Measurements from ENCODE around the gene ELF2.
"Not testable (repeated sequence)": the region's sequence is repeated elsewhere in the genome, so short reads cannot be mapped to it uniquely, and the experiment has no call there.

ELF2 gene

DNA sequence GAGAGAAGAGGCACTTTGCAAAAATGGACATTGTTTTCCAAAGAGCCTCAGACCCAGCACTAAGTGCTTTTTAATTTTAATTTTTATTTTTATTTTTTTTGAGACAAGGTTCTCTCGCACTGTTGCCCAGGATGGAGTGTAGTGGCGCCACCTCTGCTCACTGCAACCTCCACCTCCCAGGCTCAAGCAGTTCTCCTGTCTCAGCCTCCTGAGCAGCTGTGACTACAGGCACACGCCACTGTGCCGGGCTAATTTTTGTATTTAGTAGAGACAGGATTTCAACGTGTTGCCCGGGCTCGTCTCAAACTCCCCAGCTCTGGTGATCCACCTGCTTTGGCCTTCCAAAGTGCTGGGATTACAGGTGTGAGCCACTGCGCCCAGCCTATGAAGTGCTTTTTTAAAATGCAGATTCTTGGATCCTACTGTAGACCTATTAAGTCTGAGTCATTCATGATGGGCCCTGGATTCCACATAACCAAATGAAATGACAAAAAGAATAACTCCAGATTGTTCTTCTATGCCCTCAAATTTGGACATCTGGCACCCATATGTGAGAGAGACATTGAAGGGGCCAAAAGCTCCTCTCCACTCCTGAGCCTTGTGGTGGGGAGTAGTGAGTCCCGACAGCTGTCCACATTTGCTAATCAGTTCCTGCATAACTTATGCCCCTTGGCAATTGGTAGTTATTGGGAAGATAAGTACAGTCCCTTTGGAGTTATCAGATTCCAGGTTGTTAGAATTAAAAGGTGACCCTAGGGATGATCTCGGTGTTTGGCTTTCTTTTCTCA, 157.9 kb downstream of the ELF2 start:
- DNase-seq (ENCODE audit: low spot score) = no peak

DNA sequence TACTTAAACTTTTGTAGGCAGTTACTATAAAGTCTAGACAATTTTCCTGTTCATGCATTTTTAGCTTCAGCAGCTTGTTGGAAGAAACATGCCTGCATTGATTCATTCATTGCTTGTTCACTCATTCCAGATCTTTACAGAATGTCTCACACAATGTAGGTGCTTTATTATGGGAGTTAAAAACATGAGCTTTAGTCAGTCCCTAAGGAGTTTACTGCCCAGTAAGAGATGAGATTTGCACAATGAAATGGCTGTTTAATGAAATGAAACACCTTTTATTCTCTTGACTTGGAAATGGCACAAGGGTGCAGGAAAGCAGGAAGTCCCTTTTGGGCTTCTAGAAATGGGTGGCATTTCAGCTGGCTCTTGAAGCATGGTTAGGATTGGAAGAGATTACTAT, 158.5 kb downstream of the ELF2 start:
- no peak for DNase-seq (ENCODE audit: low spot score)

DNA sequence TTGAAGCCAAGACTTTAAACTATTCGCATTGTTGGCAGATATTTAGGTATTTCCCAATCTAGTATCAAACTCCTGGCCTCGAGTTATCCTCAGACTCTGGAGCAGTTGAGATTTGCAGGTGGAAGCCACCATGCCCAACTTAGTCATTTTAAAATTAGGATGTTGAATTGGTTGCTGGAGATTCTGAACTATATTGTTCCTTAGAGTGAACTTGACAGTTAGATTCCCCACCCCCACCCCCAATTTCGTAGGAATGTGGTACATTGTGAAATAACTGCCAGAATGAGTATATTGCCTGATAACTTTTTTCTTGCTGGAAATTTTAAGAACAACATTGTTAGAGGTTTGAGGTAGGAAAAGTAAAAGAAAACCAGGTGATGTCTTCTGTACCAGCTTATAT, 159.2 kb downstream of the ELF2 start:
- DNase-seq (ENCODE audit: low spot score) = no peak

DNA sequence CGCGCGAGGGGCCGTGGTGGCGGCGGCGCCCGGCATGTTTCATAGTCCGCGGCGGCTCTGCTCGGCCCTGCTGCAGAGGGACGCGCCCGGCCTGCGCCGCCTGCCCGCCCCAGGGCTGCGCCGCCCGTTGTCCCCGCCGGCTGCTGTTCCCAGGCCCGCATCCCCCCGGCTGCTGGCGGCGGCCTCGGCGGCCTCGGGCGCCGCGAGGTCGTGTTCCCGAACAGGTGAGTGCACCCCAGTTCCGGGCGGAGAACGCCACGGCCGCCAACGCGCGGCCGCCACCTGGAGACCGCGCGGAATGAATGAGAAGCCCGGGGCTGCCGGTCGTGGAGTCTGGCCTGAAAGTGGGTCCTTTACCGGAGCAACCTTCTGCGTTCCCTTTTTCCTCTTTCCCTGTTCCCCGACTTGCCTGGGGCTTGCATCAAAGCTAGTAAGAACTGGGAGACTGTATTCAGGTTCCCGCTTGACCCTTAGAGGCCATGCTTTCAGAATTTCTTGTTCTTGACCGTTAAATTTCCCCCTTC, 161.0 kb downstream of the ELF2 start:
- DNase-seq (ENCODE audit: low spot score) = peak; percentile 30

DNA sequence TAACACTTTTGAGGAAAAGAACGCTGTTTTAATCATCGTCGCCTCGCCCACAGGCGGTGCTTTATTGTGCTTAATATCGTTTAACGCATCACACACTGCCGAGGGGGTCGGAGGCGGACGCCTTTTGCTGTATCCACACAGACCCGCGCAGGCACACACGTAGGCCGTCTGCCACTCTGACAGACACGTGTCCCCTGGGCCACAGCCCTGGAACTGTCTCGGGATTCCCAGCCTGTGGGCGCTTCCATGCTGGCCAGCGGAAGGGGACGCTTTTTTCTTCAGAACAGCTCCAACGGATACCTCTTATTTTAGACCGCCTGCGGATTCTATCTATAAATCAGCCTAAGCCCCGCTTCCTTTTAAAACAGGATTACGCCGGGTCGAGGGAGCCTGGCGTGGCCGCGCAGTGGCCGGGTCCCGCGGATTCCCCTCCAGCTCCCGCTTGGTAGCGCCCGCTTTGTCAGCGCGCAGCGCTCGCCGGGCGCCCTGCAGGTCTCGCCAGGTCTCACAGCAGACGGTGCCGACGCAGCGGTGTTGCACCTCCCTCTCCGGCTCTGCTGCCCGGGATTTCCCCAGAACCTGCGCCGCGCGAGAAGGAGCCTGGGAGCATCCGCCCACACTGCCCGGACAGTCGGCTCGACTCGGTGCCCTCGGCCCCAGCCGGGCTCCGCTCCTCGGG, 161.6 kb downstream of the ELF2 start, which contains the start of gene NOCT:
TSS of gene NOCT (plus strand) at position 513 of the 679 bp plus-strand sequence. CDS start 201 bp downstream, outside the sequence.
- peak; percentile 91 for DNase-seq (ENCODE audit: low spot score)

DNA sequence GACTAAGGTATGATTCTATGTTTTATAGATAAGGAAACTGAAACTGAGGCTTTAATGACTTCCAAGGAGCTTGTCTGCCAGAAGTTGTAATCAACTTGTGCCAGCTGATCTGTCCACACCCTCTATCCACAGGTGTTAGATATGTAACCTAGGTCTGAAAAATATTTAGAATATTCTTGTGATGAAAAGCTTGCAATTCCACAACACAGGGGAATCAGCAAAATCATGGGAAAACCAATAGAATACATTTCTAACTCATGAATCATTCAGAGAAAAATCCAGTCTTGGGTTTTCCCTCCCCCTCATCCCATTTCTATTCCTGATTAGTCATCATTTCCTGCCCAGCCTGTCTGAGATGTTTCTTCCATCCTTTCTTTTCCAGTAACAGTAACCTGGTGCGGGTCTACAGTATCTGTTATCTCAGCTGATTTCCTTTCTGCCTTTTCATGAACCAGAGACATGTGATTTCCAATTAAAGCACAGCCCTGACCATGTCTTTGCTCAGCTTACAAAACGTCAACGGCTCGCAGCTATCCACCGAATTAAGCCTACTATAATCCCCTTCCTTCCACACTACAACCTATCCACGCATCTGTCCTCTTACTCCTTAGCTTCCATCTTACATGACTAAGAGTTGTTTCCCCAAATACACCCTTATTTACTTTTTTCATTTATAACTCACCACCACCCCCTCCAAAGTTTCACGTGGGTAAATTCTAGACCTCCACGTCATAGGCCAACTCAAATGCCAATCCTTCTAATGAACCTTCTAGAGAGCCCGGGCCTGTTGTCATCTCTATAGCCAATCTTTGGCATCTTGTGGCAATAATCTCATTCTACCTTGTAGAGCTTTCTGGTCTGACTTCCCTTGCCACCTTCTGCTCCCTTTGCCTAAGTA, 162.4 kb downstream of the ELF2 start:
- peak; percentile 35 for DNase-seq (ENCODE audit: low spot score)

DNA sequence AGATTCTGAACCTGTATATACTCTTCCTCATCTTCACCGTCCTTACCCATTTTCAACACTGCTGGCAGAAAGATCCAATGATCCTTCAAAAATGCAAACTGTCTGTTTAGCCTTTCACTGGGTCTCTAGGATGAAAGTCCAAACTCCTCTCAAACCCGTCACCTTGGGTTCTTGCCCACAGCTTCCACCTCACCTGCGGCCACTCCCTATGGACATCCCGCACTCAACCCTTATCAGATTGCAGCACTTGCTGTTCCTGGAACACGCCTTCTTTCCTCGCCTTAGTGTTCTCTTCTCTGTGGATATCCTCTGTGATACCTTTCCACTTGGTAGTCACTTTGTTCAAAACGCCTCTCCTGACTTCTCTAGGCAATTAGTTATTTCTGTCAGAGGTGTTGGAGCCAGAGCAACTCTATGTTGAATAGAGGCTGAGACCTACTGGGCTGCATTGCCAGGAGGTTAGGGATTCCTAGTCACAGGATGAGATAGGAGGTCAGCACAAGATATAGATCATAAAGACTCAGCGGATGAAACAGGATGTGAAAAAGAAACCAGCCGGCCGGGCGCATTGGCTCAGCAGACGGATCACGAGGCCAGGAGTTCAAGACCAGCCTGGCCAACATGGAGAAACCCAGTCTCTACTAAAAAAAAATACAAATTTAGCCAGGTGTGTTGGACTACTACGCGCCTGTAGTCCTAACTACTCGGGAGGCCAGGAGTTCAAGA, 165.6 kb downstream of the ELF2 start:
- DNase-seq (ENCODE audit: low spot score) = no peak

DNA sequence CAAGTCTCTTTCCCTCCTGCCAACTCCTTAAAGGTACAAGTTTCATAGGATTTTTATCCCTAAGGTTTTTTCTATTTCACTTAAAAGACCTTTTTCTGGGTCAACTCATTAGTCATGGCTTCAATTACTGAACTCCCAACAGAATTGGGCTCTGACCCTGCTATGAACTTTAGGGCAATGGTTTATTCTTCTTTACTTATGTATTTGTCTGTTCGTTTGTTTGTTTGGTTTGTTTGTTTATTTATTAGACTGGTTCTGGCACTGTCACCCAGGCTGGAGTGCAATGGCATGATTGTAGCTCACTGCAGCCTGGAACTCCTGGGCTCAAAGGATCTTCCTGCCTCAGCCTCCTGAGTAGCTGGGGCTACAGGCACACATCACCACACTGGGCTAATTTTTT, 167.3 kb downstream of the ELF2 start:
- no peak for DNase-seq (ENCODE audit: low spot score)

DNA sequence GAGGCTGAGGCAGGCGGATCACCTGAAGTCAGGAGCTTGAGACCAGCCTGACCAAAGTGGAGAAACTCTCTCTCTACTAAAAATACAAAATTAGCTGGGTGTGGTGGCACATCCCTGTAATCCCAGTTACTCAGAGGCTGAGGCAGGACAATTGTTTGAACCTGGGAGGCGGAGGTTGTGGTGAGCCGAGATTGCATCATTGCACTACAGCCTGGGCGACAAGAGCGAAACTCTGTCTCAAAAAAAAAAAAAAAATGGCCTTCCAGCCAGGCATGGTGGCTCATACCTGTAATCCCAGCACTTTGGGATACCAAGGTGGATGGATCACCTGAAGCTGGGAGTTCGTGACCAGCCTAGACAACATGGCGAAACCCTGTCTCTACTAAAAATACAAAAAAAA, 168.7 kb downstream of the ELF2 start:
- DNase-seq (ENCODE audit: low spot score) = not testable (repeated sequence)

DNA sequence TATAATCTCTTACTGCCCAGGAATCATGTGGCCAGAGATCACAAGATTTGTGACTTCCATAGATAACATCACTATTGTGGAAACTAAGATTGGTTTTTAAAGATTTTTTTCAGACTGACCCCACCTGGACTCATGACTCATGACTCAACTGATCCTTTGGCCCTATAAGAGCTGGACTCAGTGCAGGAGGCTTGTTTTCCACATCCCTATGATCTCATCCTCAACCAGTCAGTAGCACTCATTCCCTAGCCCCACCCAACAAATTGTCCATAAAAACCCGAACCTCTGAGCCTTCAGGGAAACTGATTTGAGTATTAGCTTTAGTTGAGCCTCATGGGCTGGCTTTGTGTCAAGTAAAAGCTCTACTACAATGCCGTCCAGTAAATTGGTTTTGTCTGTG, 169.4 kb downstream of the ELF2 start:
- DNase-seq (ENCODE audit: low spot score) = no peak
